T-cell (primary cell): Measurements from ENCODE around the gene BTBD19. TPM values are rescaled to one million over a fixed set of nuclear protein-coding genes. Genes with fewer than 3 reads are reported as not detected.
"Not testable (repeated sequence)": the region's sequence is repeated elsewhere in the genome, so short reads cannot be mapped to it uniquely, and the experiment has no call there.

Experiments used
- ATAC-seq, 4 experiments: fragments of 200-7000 bp in 3 of 4; fragments of 150-1000 bp in 1 of 4; cut with Tn5 transposase; replicated peaks in 1 of 4; 1 replicate in 3 of 4; 2 replicates in 1 of 4; pipeline ENCODE4 v1.10.0; 2021; ENCODE audit warnings: moderate library complexity in 3 of 4, mild to moderate bottlenecking in 2 of 4, moderate number of reproducible peaks in 1 of 4
- CTCF ChIA-PET, 2 donors: fragments of 300-600 bp; sonication (Branson Sonifier 250); formaldehyde crosslinking; loops; one replicate each; lab custom pipeline; 2022; ENCODE audit warnings: antibody characterized with exemption in 2 of 2; lab: Charles Lee
- POLR2A ChIA-PET, 2 donors: fragments of 300-600 bp; sonication (Branson Sonifier 250); formaldehyde crosslinking; loops; one replicate each; lab custom pipeline; 2022; ENCODE audit warnings: antibody characterized with exemption in 2 of 2; lab: Charles Lee
- DNase-seq, 35 experiments: peaks; one replicate each; pipeline versions ENCODE4 v3.0.0 to v3.0.0-alpha.2; 2013 to 2023
- H3K27ac ChIP-seq: one replicate; pipeline ENCODE4 v1.5.1; 2013; ENCODE audit warnings: low read length
- H3K27me3 ChIP-seq, 2 experiments: replicated peaks in 1 of 2; 1 replicate in 1 of 2; 2 replicates in 1 of 2; pipeline versions ENCODE4 v1.6.1 to v1.7.0; 2013; ENCODE audit warnings: low read length in 1 of 2, mixed read lengths in 1 of 2; ENCODE audit not compliant: control insufficient read depth in 2 of 2, insufficient read depth in 2 of 2; ENCODE audit errors: extremely low read depth in 1 of 2
- H3K36me3 ChIP-seq, 2 donors: 1 replicate in 1 of 2; 2 replicates in 1 of 2; pipeline versions ENCODE4 v1.6.1 to v1.7.0; 2013; ENCODE audit warnings: low read length in 1 of 2; ENCODE audit not compliant: control insufficient read depth in 2 of 2, insufficient read depth in 1 of 2; ENCODE audit errors: extremely low read depth in 1 of 2
- H3K4me1 ChIP-seq, 2 experiments: 1 replicate in 1 of 2; 2 replicates in 1 of 2; pipeline versions ENCODE4 v1.6.1 to v1.7.0; 2013; ENCODE audit warnings: low read length in 2 of 2, mixed read lengths in 1 of 2; ENCODE audit not compliant: insufficient read depth in 2 of 2, control insufficient read depth in 1 of 2; ENCODE audit errors: extremely low read depth in 1 of 2
- H3K4me3 ChIP-seq, 2 donors: 1 replicate in 1 of 2; 2 replicates in 1 of 2; pipeline versions ENCODE4 v1.5.1 to v1.7.0; 2013; ENCODE audit warnings: mild to moderate bottlenecking in 2 of 2, low read length in 1 of 2, moderate library complexity in 1 of 2; ENCODE audit not compliant: control insufficient read depth in 1 of 2; ENCODE audit errors: extremely low read depth in 1 of 2
- H3K9me3 ChIP-seq: 2 replicates; pipeline ENCODE4 v1.7.0; 2013
- H3K27ac Mint-ChIP-seq, 2 donors: one replicate each; pipeline ENCODE4 v1.8.0; 2020 to 2021; ENCODE audit warnings: mild to moderate bottlenecking in 2 of 2, mixed read lengths in 2 of 2
- H3K27me3 Mint-ChIP-seq, 2 donors: one replicate each; pipeline ENCODE4 v1.8.0; 2021 to 2022; ENCODE audit warnings: mixed read lengths in 2 of 2
- H3K36me3 Mint-ChIP-seq: one replicate; pipeline ENCODE4 v1.8.0; 2021; ENCODE audit warnings: mixed read lengths
- H3K4me1 Mint-ChIP-seq, 3 donors: one replicate each; pipeline ENCODE4 v1.8.0; 2020 to 2022; ENCODE audit warnings: mixed read lengths in 3 of 3, mild to moderate bottlenecking in 1 of 3
- H3K4me3 Mint-ChIP-seq, 3 donors: one replicate each; pipeline ENCODE4 v1.8.0; 2020 to 2022; ENCODE audit warnings: mild to moderate bottlenecking in 3 of 3, mixed read lengths in 3 of 3, moderate library complexity in 3 of 3
- H3K9me3 Mint-ChIP-seq, 3 donors: one replicate each; pipeline ENCODE4 v1.8.0; 2020 to 2022; ENCODE audit warnings: mixed read lengths in 3 of 3
- WGBS: methylation state at CpG from one replicate; pipeline ENCODE4 v1.1.5; 2013; ENCODE audit warnings: missing lambda C conversion rate; ENCODE audit not compliant: insufficient coverage; 5-methylcytosine and 5-hydroxymethylcytosine counted together
- total RNA-seq, 35 experiments: library from RNA in 6 of 35; stranded (reverse) in 6 of 35; fragments of 120-200 nt in 1 of 35; gene quantifications; one replicate each; pipeline versions ENCODE4 v1.2.1 to v1.2.4 and lab custom pipeline; 2013 to 2026

BTBD19 gene
- total RNA-seq, 5 donors from 2014 or later (not counting 1 experiment from before 2014, with no cell fraction given) = 10.1 to 56.7 (median 11.5) TPM

GRCh38 chr1:44806704-44807363, 1.5 kb upstream of the BTBD19 start, which contains the start of gene DYNLT4:
Gene DYNLT4, minus strand, starts transcription at chr1:44807351. Its CDS starts 683 bp downstream, at chr1:44806668.
- no peaks in the 10 kb centered on the region for H3K9me3 ChIP-seq
- peak within 1 kb of the TSS; percentile 98 for H3K27ac ChIP-seq
- Mint-ChIP-seq H3K36me3 (peaks cover 41% of the 10 kb centered on the region), H3K9me3 (no peaks in the 10 kb centered on the region), H3K27ac (peak within 1 kb of the TSS; percentile 99), H3K4me1 (peaks cover 87 to 92% (median 87%) of the 10 kb centered on the region in 3 donors), H3K4me3 (peak within 1 kb of the TSS; percentile 61 to 85 (median 68)), H3K27me3 (no peaks in the 10 kb centered on the region)
- 91% methylated on average over 5 of the region's 7 CpGs for WGBS
- no peaks in the 10 kb centered on the region for H3K27me3 ChIP-seq
- ATAC-seq (peak; percentile 0 to 4 (median 0)), DNase-seq (peak in 2 of 35 experiments; percentile 32 to 41)
- ChIA-PET POLR2A (interaction anchor here (0.5 to 3.9 kb wide), 3 partner anchors 12 to 168 kb away, joined by 3 to 35 read pairs (median 7); no protein-coding TSS in a partner anchor), CTCF (no interaction called here)
- peak within 1 kb of the TSS; percentile 16 to 35 for H3K4me3 ChIP-seq
- peaks cover 16 to 50% of the 10 kb centered on the region in 2 donors for H3K36me3 ChIP-seq
- H3K4me1 ChIP-seq = peaks cover 67 to 92% of the 10 kb centered on the region in 2 experiments

DNA sequence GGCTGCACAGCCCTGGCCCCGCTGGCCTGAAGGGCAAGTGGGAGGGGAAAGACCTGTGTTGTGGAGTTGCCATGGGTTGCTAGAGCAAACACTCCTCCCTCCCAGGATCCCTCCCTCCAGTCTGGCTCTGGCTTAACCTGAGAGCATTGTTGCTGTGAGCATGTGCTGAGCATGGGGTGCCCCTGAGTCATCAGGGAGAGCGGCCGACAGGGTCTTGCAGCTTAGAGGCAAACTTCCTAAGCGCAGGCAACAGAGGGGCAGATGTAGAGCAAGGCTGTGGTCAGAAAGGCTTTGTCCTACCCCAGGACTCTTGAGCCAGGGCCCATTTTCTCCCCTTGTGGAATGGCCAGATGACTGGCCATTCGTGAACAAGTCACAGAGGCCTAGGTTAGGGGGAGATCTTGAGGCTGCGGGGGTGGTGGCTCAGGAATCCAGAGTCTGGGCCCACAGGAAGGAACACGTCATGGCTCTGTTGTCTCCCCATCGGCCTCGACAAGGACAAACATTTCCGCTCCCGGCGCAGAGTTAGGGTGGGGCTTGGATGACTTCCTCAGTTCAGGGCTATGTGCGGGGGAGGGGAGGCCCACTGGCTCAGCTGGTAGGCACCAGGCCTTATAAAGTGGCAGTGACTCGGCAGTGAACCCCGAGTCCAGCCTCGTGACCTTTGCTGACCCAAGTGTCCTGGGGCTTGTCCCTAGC, 810 bp upstream of the BTBD19 start:
- DNase-seq (peak; percentile 81 to 97 (median 91)), ATAC-seq (peak; percentile 61 to 74 (median 70))
- WGBS = 3% methylated on average over 7 of the region's 16 CpGs
- H3K36me3 Mint-ChIP-seq = peaks cover 35% of the 10 kb centered on the region
- ChIA-PET POLR2A (interaction anchor here (0.5 to 3.9 kb wide), 4 partner anchors 11 to 496 kb away, joined by 3 to 51 read pairs (median 20); no protein-coding TSS in a partner anchor), CTCF (no interaction called here)
- no peaks in the 10 kb centered on the region for H3K27me3 Mint-ChIP-seq
- peak overlapping the region; percentile 98 for H3K27ac ChIP-seq
- peaks cover 16 to 44% of the 10 kb centered on the region in 2 donors for H3K36me3 ChIP-seq
- H3K4me1 ChIP-seq = peaks cover 60 to 92% of the 10 kb centered on the region in 2 experiments
- peak overlapping the region; percentile 16 to 35 for H3K4me3 ChIP-seq
- no peaks in the 10 kb centered on the region for H3K9me3 ChIP-seq
- H3K9me3 Mint-ChIP-seq = no peaks in the 10 kb centered on the region
- H3K27me3 ChIP-seq = no peaks in the 10 kb centered on the region
- H3K4me3 Mint-ChIP-seq = peak overlapping the region; percentile 61 to 85 (median 68)
- peaks cover 85 to 92% (median 87%) of the 10 kb centered on the region in 3 donors for H3K4me1 Mint-ChIP-seq
- H3K27ac Mint-ChIP-seq = peak overlapping the region; percentile 99

GRCh38 chr1:44808938-44809917, 905 bp downstream of the BTBD19 start:
- peaks cover 74 to 86% (median 77%) of the 10 kb centered on the region in 3 donors for H3K4me1 Mint-ChIP-seq

DNA sequence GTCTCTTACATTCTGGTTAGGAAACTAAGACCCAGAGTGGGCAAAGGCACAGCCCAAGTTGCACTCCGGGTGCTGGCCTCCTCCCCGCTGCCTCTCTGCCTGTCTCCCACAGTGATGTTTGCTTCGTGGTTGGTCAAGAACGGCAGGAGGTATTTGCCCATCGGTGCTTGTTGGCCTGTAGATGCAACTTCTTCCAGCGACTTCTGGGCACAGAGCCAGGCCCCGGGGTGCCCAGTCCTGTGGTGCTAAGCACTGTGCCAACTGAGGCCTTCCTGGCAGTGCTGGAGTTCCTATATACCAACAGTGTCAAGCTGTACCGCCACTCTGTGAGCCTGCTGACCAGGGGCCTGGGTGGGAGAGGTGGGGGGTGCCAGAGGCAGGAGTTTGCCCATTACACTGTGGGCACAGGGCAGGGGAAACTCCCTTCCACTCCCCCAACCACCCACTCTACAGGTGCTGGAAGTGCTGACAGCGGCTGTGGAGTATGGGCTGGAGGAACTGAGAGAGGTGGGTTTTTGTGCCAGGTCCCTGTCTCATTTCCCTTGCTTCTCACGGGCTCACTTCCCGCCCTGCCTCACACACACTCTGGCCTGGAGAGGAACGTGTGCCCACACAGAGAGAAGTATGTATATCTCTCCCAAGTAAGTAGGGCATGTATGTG, 1.9 kb downstream of the BTBD19 start:
- Mint-ChIP-seq H3K36me3 (peaks cover 13% of the 10 kb centered on the region), H3K27ac (peak overlapping the region; percentile 99), H3K4me3 (peak overlapping the region in 1 of 3 donors; percentile 85), H3K4me1 (peaks cover 72 to 86% (median 78%) of the 10 kb centered on the region in 3 donors), H3K27me3 (no peaks in the 10 kb centered on the region), H3K9me3 (no peaks in the 10 kb centered on the region)
- Histone ChIP-seq H3K9me3 (no peaks in the 10 kb centered on the region), H3K4me1 (peaks cover 59 to 93% of the 10 kb centered on the region in 2 experiments), H3K36me3 (peaks cover 5 to 17% of the 10 kb centered on the region in 2 donors), H3K4me3 (peak overlapping the region in 1 of 2 donors; percentile 25), H3K27me3 (no peaks in the 10 kb centered on the region), H3K27ac (peak overlapping the region; percentile 98)
- ChIA-PET POLR2A (interaction anchor here (0.6 to 3.9 kb wide), 11 partner anchors 8 to 682 kb away, joined by 3 to 51 read pairs (median 7); partner anchors contain the start of genes PLK3 (in 2 of the 2) and RNU5D-1 (in 1 of the 2)), CTCF (interaction anchor here in 1 of 2 donors (0.9 to 2.8 kb wide), 5 partner anchors 7 to 81 kb away, joined by 3 to 22 read pairs (median 6); partner anchors contain the start of gene PLK3)
- ATAC-seq (no peak), DNase-seq (peak in 6 of 35 experiments; percentile 22 to 49 (median 30))
- 29% methylated on average over 7 of the region's 12 CpGs for WGBS

More at GRCh38 chr1:44808938-44809917, 905 bp downstream of the BTBD19 start:
- H3K4me1 ChIP-seq = peaks cover 60 to 91% of the 10 kb centered on the region in 2 experiments
- Mint-ChIP-seq H3K36me3 (peaks cover 20% of the 10 kb centered on the region), H3K9me3 (no peaks in the 10 kb centered on the region), H3K4me3 (peak overlapping the region; percentile 61 to 85 (median 63)), H3K27me3 (no peaks in the 10 kb centered on the region), H3K27ac (peak overlapping the region; percentile 99)
- ATAC-seq = peak; percentile 57 to 60 (median 58)
- peak; percentile 64 to 93 (median 87) for DNase-seq
- H3K27ac ChIP-seq = peak overlapping the region; percentile 98
- H3K36me3 ChIP-seq = peaks cover 11 to 27% of the 10 kb centered on the region in 2 donors
- H3K27me3 ChIP-seq = no peaks in the 10 kb centered on the region
- no peaks in the 10 kb centered on the region for H3K9me3 ChIP-seq
- CTCF ChIA-PET = interaction anchor here (0.5 to 2.8 kb wide), 9 partner anchors 8 to 500 kb away, joined by 3 to 22 read pairs (median 5); partner anchors contain the start of gene PLK3 (in 1 of the 2)
- 7% methylated on average over 3 of the region's 6 CpGs for WGBS
- POLR2A ChIA-PET = interaction anchor here (0.5 to 3.9 kb wide), 14 partner anchors 8 to 683 kb away, joined by 3 to 51 read pairs (median 6); partner anchors contain the start of genes PLK3 (in 2 of the 2), RNU5D-1 (in 1 of the 2) and RPS8 (in 1 of the 2)
- peak overlapping the region; percentile 6 to 25 for H3K4me3 ChIP-seq

GRCh38 chr1:44810762-44811105, 2.4 kb downstream of the BTBD19 start:
- CTCF ChIA-PET = interaction anchor here in 1 of 2 donors (2.8 kb wide), 1 partner anchor 8 kb away, joined by 22 read pairs; no protein-coding TSS in a partner anchor
- not testable (repeated sequence) for H3K36me3 Mint-ChIP-seq, H3K4me3 ChIP-seq

More at GRCh38 chr1:44810762-44811105, 2.4 kb downstream of the BTBD19 start:
- H3K9me3 ChIP-seq, H3K27me3 Mint-ChIP-seq, H3K9me3 Mint-ChIP-seq, H3K27me3 ChIP-seq, ATAC-seq: not testable (repeated sequence)
- Mint-ChIP-seq H3K4me3 (peak overlapping the region in 1 of 3 donors; percentile 85), H3K27ac (peak overlapping the region; percentile 99), H3K4me1 (peaks cover 71 to 84% (median 76%) of the 10 kb centered on the region in 3 donors)
- DNase-seq = peak in 1 of 35 experiments; percentile 28
- POLR2A ChIA-PET = interaction anchor here in 1 of 2 donors (1.0 to 2.8 kb wide), 3 partner anchors 9 to 11 kb away, joined by 3 to 48 read pairs (median 7); partner anchors contain the start of gene PLK3
- H3K4me1 ChIP-seq = peaks cover 58 to 89% of the 10 kb centered on the region in 2 experiments
- 86% methylated on average over 4 of the region's 4 CpGs for WGBS
- peaks cover 4 to 12% of the 10 kb centered on the region in 2 donors for H3K36me3 ChIP-seq
- peak overlapping the region; percentile 98 for H3K27ac ChIP-seq
